ENCODE data around the gene RPL18. TPM values are rescaled to one million over a fixed set of nuclear protein-coding genes. Genes with fewer than 3 reads are reported as not detected.

The RPL18 gene
- total and polyA plus RNA-seq, 9 of the 15 experiments (the other 6 are each of a cell fraction or from before 2014, with no cell fraction given), result 312 to 2,635 (median 1,653) TPM

DNA sequence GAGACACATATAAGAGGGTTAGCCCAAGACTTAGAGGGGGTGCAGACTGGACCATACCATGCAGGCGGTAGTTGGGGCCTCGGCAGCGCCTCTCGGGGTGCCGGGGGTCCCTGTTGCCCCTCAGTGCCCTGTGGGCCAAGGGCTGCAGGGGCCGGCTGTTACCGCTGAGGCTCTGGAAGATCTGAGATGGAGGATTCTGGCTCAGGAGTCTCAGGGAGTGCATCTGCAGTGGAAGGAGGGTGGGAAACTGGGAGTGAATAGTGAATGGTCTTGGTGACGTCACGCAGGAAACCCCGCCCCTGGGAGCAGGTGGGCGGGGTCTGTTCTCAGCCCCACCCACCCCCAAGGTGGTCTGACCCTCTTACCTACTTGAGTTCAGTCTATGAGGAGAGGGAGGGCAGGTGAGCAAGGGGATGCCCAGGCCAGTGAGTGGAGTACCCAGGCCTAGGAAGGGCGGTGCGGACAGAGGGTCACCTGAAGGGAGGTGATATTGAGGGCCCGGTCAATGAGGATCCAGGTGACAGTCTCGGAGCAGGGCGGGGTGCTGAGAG is 19.9 kb upstream of the RPL18 start (continued):
- TF ChIP-seq POLR3G (IDR thresholded peaks at IDR 0.05; ENCODE audit: extremely low read depth, insufficient read length, insufficient replicate concordance), result no peak
- TF ChIP-seq NFRKB (IDR thresholded peaks at IDR 0.05; ENCODE audit: low read depth), result no peak
- TF ChIP-seq CBX2 (IDR thresholded peaks at IDR 0.05; ENCODE audit: insufficient read depth, low read length, poor library complexity, severe bottlenecking), result no peak
- TF ChIP-seq L3MBTL2 (IDR thresholded peaks at IDR 0.05), result no peak
- TF ChIP-seq SAFB2 (IDR thresholded peaks at IDR 0.05; ENCODE audit: borderline replicate concordance, low read depth, low read length, severe bottlenecking), result no peak
- TF ChIP-seq NEUROD1 (IDR thresholded peaks at IDR 0.05; ENCODE audit: borderline replicate concordance, low read depth, low read length, partially characterized antibody), result no peak
- no peak for TF ChIP-seq ZBTB49 (CRISPR knock-in tag; IDR thresholded peaks at IDR 0.05; ENCODE audit: borderline replicate concordance)
- no peak for TF ChIP-seq ARID1B (IDR thresholded peaks at IDR 0.05)
- no peak for TF ChIP-seq ZC3H8 (IDR thresholded peaks at IDR 0.05)
- no peak for TF ChIP-seq MECOM (CRISPR knock-in tag; IDR thresholded peaks at IDR 0.05)
- TF ChIP-seq E2F6 (IDR thresholded peaks at IDR 0.05; ENCODE audit: borderline replicate concordance in 1 of 2, extremely low read depth in 1 of 2, insufficient read depth in 1 of 2, insufficient read length in 1 of 2, low read depth in 1 of 2, low read length in 1 of 2, poor library complexity in 1 of 2, severe bottlenecking in 1 of 2), result peak in 1 of 2 experiments; percentile 7
- TF ChIP-seq TFAM (CRISPR knock-in tag; conservative IDR thresholded peaks at IDR 0.05), result no peak
- TF ChIP-seq TEAD2 (tag; IDR thresholded peaks at IDR 0.05), result no peak
- TF ChIP-seq ZNF764 (CRISPR knock-in tag; IDR thresholded peaks at IDR 0.05; ENCODE audit: low read depth), result no peak
- no peak for TF ChIP-seq COPS2 (conservative IDR thresholded peaks at IDR 0.05)
- no peak for TF ChIP-seq SP2 (IDR thresholded peaks at IDR 0.05; ENCODE audit: extremely low read depth, low read depth, low read length, poor library complexity, severe bottlenecking)
- TF ChIP-seq NBN (IDR thresholded peaks at IDR 0.05; ENCODE audit: low read depth), result peak; percentile 73; the same call in 1 of the 2 replicates
- TF ChIP-seq PATZ1 (CRISPR knock-in tag; IDR thresholded peaks at IDR 0.05; ENCODE audit: borderline replicate concordance), result no peak
- no peak for TF ChIP-seq EP400 (IDR thresholded peaks at IDR 0.05)
- TF ChIP-seq, protein P1, sequence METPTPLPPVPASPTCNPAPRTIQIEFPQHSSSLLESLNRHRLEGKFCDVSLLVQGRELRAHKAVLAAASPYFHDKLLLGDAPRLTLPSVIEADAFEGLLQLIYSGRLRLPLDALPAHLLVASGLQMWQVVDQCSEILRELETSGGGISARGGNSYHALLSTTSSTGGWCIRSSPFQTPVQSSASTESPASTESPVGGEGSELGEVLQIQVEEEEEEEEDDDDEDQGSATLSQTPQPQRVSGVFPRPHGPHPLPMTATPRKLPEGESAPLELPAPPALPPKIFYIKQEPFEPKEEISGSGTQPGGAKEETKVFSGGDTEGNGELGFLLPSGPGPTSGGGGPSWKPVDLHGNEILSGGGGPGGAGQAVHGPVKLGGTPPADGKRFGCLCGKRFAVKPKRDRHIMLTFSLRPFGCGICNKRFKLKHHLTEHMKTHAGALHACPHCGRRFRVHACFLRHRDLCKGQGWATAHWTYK (CRISPR knock-in tag; IDR thresholded peaks at IDR 0.05), result no peak

All from K562 (cell line).